ENCODE results near the gene OR1J1.

OR1J1 gene

GRCh38 chr9:122445155-122445749 is 32.5 kb downstream of the OR1J1 start:
- DNase-seq (ENCODE audit: low read depth, low spot score): peak; percentile 11

DNA sequence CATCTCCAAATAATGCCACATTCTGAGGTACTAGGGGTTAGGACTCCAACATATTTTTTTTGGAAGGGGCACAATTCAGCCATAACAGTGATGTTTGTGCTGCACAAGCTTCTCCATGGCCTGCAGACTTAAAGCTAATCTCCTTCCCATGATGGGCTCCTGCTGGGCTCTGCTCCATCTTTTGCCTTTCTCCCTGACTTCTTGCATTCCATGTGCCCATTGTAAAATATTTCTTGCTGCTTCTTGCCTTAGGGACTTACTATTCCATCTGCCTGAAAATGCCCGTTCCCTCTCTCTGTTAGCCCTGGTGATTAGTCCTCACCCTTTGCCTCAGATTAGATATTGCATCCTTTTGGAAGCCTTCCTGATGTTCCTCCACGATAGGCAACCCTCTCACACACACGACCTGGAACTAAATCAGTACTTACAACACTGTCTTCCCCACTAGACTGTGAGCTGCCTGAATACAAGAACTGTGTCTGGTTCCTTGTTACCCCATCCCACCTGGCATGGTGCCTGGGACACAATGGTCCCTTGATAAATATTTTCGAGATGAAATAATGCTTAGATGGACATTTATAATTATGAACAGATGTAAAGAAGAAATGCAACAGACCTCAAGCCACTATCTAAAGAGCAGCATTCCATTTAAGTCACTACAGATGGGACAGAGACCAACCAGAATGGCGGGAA is 33.5 kb downstream of the OR1J1 start:
- no peak for DNase-seq (ENCODE audit: low read depth, low spot score)

- DNase-seq (ENCODE audit: low read depth, low spot score): no peak
Observed at GRCh38 chr9:122442568-122442967, 35.2 kb downstream of the OR1J1 start.
